KMS-11 (cell line): Measurements from ENCODE around the gene H2AZ1.

Experiments
- H2AFZ ChIP-seq: fragments of 200-600 bp; sonication (generic); 2 replicates; pipeline ENCODE4 v1.6.1; 2016; ENCODE audit warnings: antibody characterized with exemption, mixed run types, low read depth
- H3K27ac ChIP-seq: fragments of 200-600 bp; sonication (generic); 2 replicates; pipeline ENCODE4 v1.6.1; 2016; ENCODE audit warnings: mild to moderate bottlenecking, mixed run types
- H3K27me3 ChIP-seq: fragments of 200-600 bp; sonication (generic); 2 replicates; pipeline ENCODE4 v1.6.1; 2017; ENCODE audit warnings: mild to moderate bottlenecking, low read depth, mixed run types, moderate library complexity; ENCODE audit not compliant: insufficient read depth
- H3K36me3 ChIP-seq: fragments of 200-600 bp; sonication (generic); 2 replicates; pipeline ENCODE4 v1.6.1; 2017; ENCODE audit warnings: mild to moderate bottlenecking, mixed run types; ENCODE audit not compliant: insufficient read depth
- H3K4me1 ChIP-seq: fragments of 200-600 bp; sonication (generic); 2 replicates; pipeline ENCODE4 v1.6.1; 2016; ENCODE audit warnings: mild to moderate bottlenecking, low read depth, mixed run types; ENCODE audit not compliant: poor library complexity, severe bottlenecking
- H3K4me2 ChIP-seq: fragments of 200-600 bp; sonication (generic); 2 replicates; pipeline ENCODE4 v1.7.0; 2016; ENCODE audit warnings: mild to moderate bottlenecking, mixed run types
- H3K4me3 ChIP-seq: fragments of 200-600 bp; sonication (generic); IDR thresholded peaks from 2 replicates; pipeline ENCODE4 v1.6.1; 2017; ENCODE audit warnings: low read depth, low read length, mixed read lengths; ENCODE audit not compliant: insufficient read depth
- H3K79me2 ChIP-seq: fragments of 200-600 bp; sonication (generic); 2 replicates; pipeline ENCODE4 v1.6.1; 2016; ENCODE audit warnings: low read depth, mixed run types; ENCODE audit not compliant: insufficient read depth
- H3K9ac ChIP-seq: fragments of 200-600 bp; sonication (generic); 2 replicates; pipeline ENCODE4 v1.6.1; 2016; ENCODE audit warnings: mild to moderate bottlenecking, mixed run types
- H4K20me1 ChIP-seq: fragments of 200-600 bp; sonication (generic); 2 replicates; pipeline ENCODE4 v1.6.1; 2016; ENCODE audit warnings: mild to moderate bottlenecking, mixed run types; ENCODE audit not compliant: insufficient read depth
- CTCF ChIP-seq: fragments of 200-600 bp; sonication (generic); conservative IDR thresholded peaks from 2 replicates; pipeline ENCODE4 v1.6.1; 2017; ENCODE audit warnings: low read depth, mild to moderate bottlenecking, antibody characterized with exemption, low read length, moderate library complexity, mixed read lengths

Gene H2AZ1

GRCh38 chr4:99949999-99950912, at the start of gene H2AZ1:
H2AZ1 (minus strand) TSS chr4:99950275; CDS start chr4:99950170, 105 bp downstream.
- Histone ChIP-seq H3K79me2 (peaks cover 37% of the 10 kb centered on the region), H3K27me3 (no peaks in the 10 kb centered on the region)
- no peak for TF ChIP-seq CTCF

GRCh38 chr4:99998062-99998867, 48.2 kb upstream of the H2AZ1 start:
- H3K27me3 ChIP-seq, result no peaks in the 10 kb centered on the region
- H2AFZ ChIP-seq, result 0 out of 2 replicates have a peak overlapping the region, but pooled peaks have one; percentile 4
- no peak overlapping the region for H3K9ac ChIP-seq
- no peak overlapping the region for H3K27ac ChIP-seq
- H3K36me3 ChIP-seq, result no peaks in the 10 kb centered on the region
- H3K4me3 ChIP-seq, result no peak overlapping the region
- H3K79me2 ChIP-seq, result no peaks in the 10 kb centered on the region
- peak; percentile 55 for TF ChIP-seq CTCF
- H3K4me2 ChIP-seq, result no peak overlapping the region
- H4K20me1 ChIP-seq, result no peaks in the 10 kb centered on the region
- no peaks in the 10 kb centered on the region for H3K4me1 ChIP-seq

More at GRCh38 chr4:99949999-99950912, at the start of gene H2AZ1:
- Histone ChIP-seq H3K4me1 (peaks cover 29% of the 10 kb centered on the region), H3K4me3 (no peak within 1 kb of the TSS), H3K9ac (peak within 1 kb of the TSS; percentile 95), H3K4me2 (peak within 1 kb of the TSS; percentile 86), H4K20me1 (peaks cover 13% of the 10 kb centered on the region), H2AFZ (peak within 1 kb of the TSS; percentile 69), H3K36me3 (peaks cover 14% of the 10 kb centered on the region; the same call in 1 of the 2 replicates), H3K27ac (peak within 1 kb of the TSS; percentile 97)

- H3K4me2 ChIP-seq, result no peak overlapping the region
- H4K20me1 ChIP-seq, result no peaks in the 10 kb centered on the region
- no peak overlapping the region for H3K4me3 ChIP-seq
- no peaks in the 10 kb centered on the region for H3K36me3 ChIP-seq
- H3K4me1 ChIP-seq, result no peaks in the 10 kb centered on the region
- H3K27me3 ChIP-seq, result no peaks in the 10 kb centered on the region
- H2AFZ ChIP-seq, result no peak overlapping the region
- no peak overlapping the region for H3K27ac ChIP-seq
- no peak overlapping the region for H3K9ac ChIP-seq
- no peak for TF ChIP-seq CTCF
- H3K79me2 ChIP-seq, result no peaks in the 10 kb centered on the region
Observed at GRCh38 chr4:99991741-99992140, 41.7 kb upstream of the H2AZ1 start.

- H3K36me3 ChIP-seq, result no peaks in the 10 kb centered on the region
Observed at GRCh38 chr4:99987681-99988080, 37.6 kb upstream of the H2AZ1 start.

More at GRCh38 chr4:99987681-99988080, 37.6 kb upstream of the H2AZ1 start:
- Histone ChIP-seq H2AFZ (no peak overlapping the region), H4K20me1 (no peaks in the 10 kb centered on the region), H3K4me3 (no peak overlapping the region), H3K27ac (no peak overlapping the region), H3K4me2 (no peak overlapping the region), H3K4me1 (no peaks in the 10 kb centered on the region), H3K79me2 (no peaks in the 10 kb centered on the region), H3K27me3 (no peaks in the 10 kb centered on the region), H3K9ac (no peak overlapping the region)
- TF ChIP-seq CTCF, result no peak
